ENCODE results near the gene AGO3.

AGO3 gene

GRCh38 chr1:36083635-36084496 is 153.0 kb downstream of the AGO3 start, which contains the start of gene TEKT2:
Gene TEKT2, plus strand, starts transcription at chr1:36084094. Its CDS starts 828 bp downstream, at chr1:36084922.
- DNase-seq (ENCODE audit: low spot score): no peak

GRCh38 chr1:36084497-36085115 is 153.7 kb downstream of the AGO3 start:
- DNase-seq (ENCODE audit: low spot score): no peak

- DNase-seq (ENCODE audit: low spot score): no peak
These were observed 154.2 kb downstream of the AGO3 start for GRCh38 chr1:36085126-36085525.

GRCh38 chr1:36085686-36086526 is 155.0 kb downstream of the AGO3 start:
- DNase-seq (ENCODE audit: low spot score): no peak

GRCh38 chr1:36086529-36087232 is 155.8 kb downstream of the AGO3 start:
- DNase-seq (ENCODE audit: low spot score): no peak

- DNase-seq (ENCODE audit: low spot score): no peak
These were observed 156.6 kb downstream of the AGO3 start for GRCh38 chr1:36087233-36088123.

- DNase-seq (ENCODE audit: low spot score): no peak
These were observed 157.3 kb downstream of the AGO3 start for GRCh38 chr1:36088265-36088576.

GRCh38 chr1:36088577-36089392 is 157.9 kb downstream of the AGO3 start, which contains the start of gene ADPRS:
Gene ADPRS, plus strand, starts transcription at chr1:36088892. Its CDS starts 13 bp downstream, at chr1:36088905.
- DNase-seq (ENCODE audit: low spot score): peak; percentile 84

GRCh38 chr1:36089393-36090121 is 158.7 kb downstream of the AGO3 start:
- DNase-seq (ENCODE audit: low spot score): no peak

- DNase-seq (ENCODE audit: low spot score): no peak
These were observed 160.2 kb downstream of the AGO3 start for GRCh38 chr1:36091141-36091540.

GRCh38 chr1:36091698-36092097 is 160.8 kb downstream of the AGO3 start:
- no peak for DNase-seq (ENCODE audit: low spot score)

GRCh38 chr1:36092166-36092797 is 161.4 kb downstream of the AGO3 start:
- DNase-seq (ENCODE audit: low spot score): no peak

- no peak for DNase-seq (ENCODE audit: low spot score)
These were observed 161.9 kb downstream of the AGO3 start for GRCh38 chr1:36092798-36093185.

GRCh38 chr1:36093226-36093625 is 162.3 kb downstream of the AGO3 start:
- no peak for DNase-seq (ENCODE audit: low spot score)

GRCh38 chr1:36093929-36094328 is 163.0 kb downstream of the AGO3 start:
- peak; percentile 86 for DNase-seq (ENCODE audit: low spot score)

GRCh38 chr1:36094621-36095061 is 163.7 kb downstream of the AGO3 start:
- no peak for DNase-seq (ENCODE audit: low spot score)

- DNase-seq (ENCODE audit: low spot score): no peak
These were observed 165.0 kb downstream of the AGO3 start for GRCh38 chr1:36095760-36096405.

All from cerebellar cortex (tissue), 1 donor.